ENCODE measurements around the gene ZDHHC3.

ZDHHC3 gene

GRCh38 chr3:44992555-44993470 lies 16.8 kb upstream of the ZDHHC3 start:
- DNase-seq, result peak; percentile 47
- WGBS, result 54% methylated on average over 5 of the region's 7 CpGs
- H2AFZ ChIP-seq (ENCODE audit: low read depth, low read length), result no peak overlapping the region
- H3K4me1 ChIP-seq (ENCODE audit: control insufficient read depth, insufficient read depth, low read depth, low read length), result peaks cover 14% of the 10 kb centered on the region
- H3K9ac ChIP-seq (ENCODE audit: low read length), result peak overlapping the region; percentile 62
- peak overlapping the region in 1 of 2 experiments; percentile 81 for H2BK12ac ChIP-seq (ENCODE audit: low read length in 2 of 2)
- H3K4ac ChIP-seq (ENCODE audit: low read depth in 1 of 2, low read length in 2 of 2), result peak overlapping the region in 1 of 2 experiments; percentile 67
- H3K9me3 ChIP-seq (ENCODE audit: control insufficient read depth, low read length), result no peaks in the 10 kb centered on the region
- H2AK5ac ChIP-seq (ENCODE audit: low read length, severe bottlenecking), result peak overlapping the region; percentile 85
- H3K4me2 ChIP-seq (ENCODE audit: low read length, poor library complexity, severe bottlenecking), result no peak overlapping the region
- no peak overlapping the region for H2BK15ac ChIP-seq (ENCODE audit: low read depth, poor library complexity, severe bottlenecking)
- H3K4me3 ChIP-seq (ENCODE audit: insufficient read depth in 1 of 2, low read depth in 1 of 2, low read length in 2 of 2), result no peak overlapping the region
- no peak overlapping the region for H2BK120ac ChIP-seq (ENCODE audit: low read depth, low read length)
- peak overlapping the region; percentile 51 for H3K27ac ChIP-seq (ENCODE audit: low read length, poor library complexity, severe bottlenecking)
- H3K36me3 ChIP-seq (ENCODE audit: control insufficient read depth in 1 of 2, insufficient read depth in 2 of 2, low read depth in 1 of 2, low read length in 2 of 2), result peaks cover 14 to 50% of the 10 kb centered on the region in 2 experiments
- no peak overlapping the region for H3K23ac ChIP-seq (ENCODE audit: low read length in 2 of 2)
- no peaks in the 10 kb centered on the region for H3K27me3 ChIP-seq (ENCODE audit: control insufficient read depth in 1 of 2, insufficient read depth in 1 of 2, low read length in 2 of 2)
- H2BK5ac ChIP-seq (ENCODE audit: low read depth, low read length, poor library complexity, severe bottlenecking), result no peak overlapping the region
- no peak overlapping the region for H3K14ac ChIP-seq (ENCODE audit: low read length in 2 of 2)
- H4K91ac ChIP-seq (ENCODE audit: low read length), result peak overlapping the region; percentile 3
- peak overlapping the region in 1 of 2 experiments; percentile 81 for H3K18ac ChIP-seq (ENCODE audit: low read depth in 1 of 2, low read length in 2 of 2)
- no peak overlapping the region for H4K8ac ChIP-seq (ENCODE audit: low read length)
- peaks cover 36% of the 10 kb centered on the region for H3K79me1 ChIP-seq (replicated peaks; ENCODE audit: low read length, poor library complexity, severe bottlenecking)

GRCh38 chr3:44991326-44991725 lies 15.4 kb upstream of the ZDHHC3 start:
- no peaks in the 10 kb centered on the region for H3K9me3 ChIP-seq (ENCODE audit: control insufficient read depth, low read length)
- no peak overlapping the region for H3K4me3 ChIP-seq (ENCODE audit: insufficient read depth in 1 of 2, low read depth in 1 of 2, low read length in 2 of 2)
- 100% methylated on average over 1 of the region's 1 CpG for WGBS
- no peak overlapping the region for H2AFZ ChIP-seq (ENCODE audit: low read depth, low read length)
- no peak for DNase-seq
- H4K91ac ChIP-seq (ENCODE audit: low read length), result no peak overlapping the region
- peaks cover 35% of the 10 kb centered on the region for H3K79me1 ChIP-seq (replicated peaks; ENCODE audit: low read length, poor library complexity, severe bottlenecking)
- no peak overlapping the region for H2BK120ac ChIP-seq (ENCODE audit: low read depth, low read length)
- no peak overlapping the region for H3K9ac ChIP-seq (ENCODE audit: low read length)
- H2BK5ac ChIP-seq (ENCODE audit: low read depth, low read length, poor library complexity, severe bottlenecking), result no peak overlapping the region
- no peak overlapping the region for H2BK15ac ChIP-seq (ENCODE audit: low read depth, poor library complexity, severe bottlenecking)
- no peak overlapping the region for H3K4ac ChIP-seq (ENCODE audit: low read depth in 1 of 2, low read length in 2 of 2)
- no peak overlapping the region for H3K23ac ChIP-seq (ENCODE audit: low read length in 2 of 2)
- no peak overlapping the region for H3K4me2 ChIP-seq (ENCODE audit: low read length, poor library complexity, severe bottlenecking)
- no peak overlapping the region for H3K18ac ChIP-seq (ENCODE audit: low read depth in 1 of 2, low read length in 2 of 2)
- H3K14ac ChIP-seq (ENCODE audit: low read length in 2 of 2), result no peak overlapping the region
- H3K36me3 ChIP-seq (ENCODE audit: control insufficient read depth in 1 of 2, insufficient read depth in 2 of 2, low read depth in 1 of 2, low read length in 2 of 2), result peaks cover 13 to 36% of the 10 kb centered on the region in 2 experiments
- no peak overlapping the region for H4K8ac ChIP-seq (ENCODE audit: low read length)
- H3K4me1 ChIP-seq (ENCODE audit: control insufficient read depth, insufficient read depth, low read depth, low read length), result peaks cover 14% of the 10 kb centered on the region
- no peak overlapping the region for H2AK5ac ChIP-seq (ENCODE audit: low read length, severe bottlenecking)
- no peak overlapping the region for H3K27ac ChIP-seq (ENCODE audit: low read length, poor library complexity, severe bottlenecking)
- no peaks in the 10 kb centered on the region for H3K27me3 ChIP-seq (ENCODE audit: control insufficient read depth in 1 of 2, insufficient read depth in 1 of 2, low read length in 2 of 2)
- H2BK12ac ChIP-seq (ENCODE audit: low read length in 2 of 2), result no peak overlapping the region

- no peak overlapping the region for H2BK15ac ChIP-seq (ENCODE audit: low read depth, poor library complexity, severe bottlenecking)
- H2AK5ac ChIP-seq (ENCODE audit: low read length, severe bottlenecking), result no peak overlapping the region
- no peaks in the 10 kb centered on the region for H3K9me3 ChIP-seq (ENCODE audit: control insufficient read depth, low read length)
- H3K18ac ChIP-seq (ENCODE audit: low read depth in 1 of 2, low read length in 2 of 2), result no peak overlapping the region
- 100% methylated on average over 1 of the region's 1 CpG for WGBS
- H3K27me3 ChIP-seq (ENCODE audit: control insufficient read depth in 1 of 2, insufficient read depth in 1 of 2, low read length in 2 of 2), result no peaks in the 10 kb centered on the region
- no peak for DNase-seq
- H2BK120ac ChIP-seq (ENCODE audit: low read depth, low read length), result no peak overlapping the region
- H3K4me2 ChIP-seq (ENCODE audit: low read length, poor library complexity, severe bottlenecking), result no peak overlapping the region
- H3K4me1 ChIP-seq (ENCODE audit: control insufficient read depth, insufficient read depth, low read depth, low read length), result peaks cover 7% of the 10 kb centered on the region
- no peak overlapping the region for H4K91ac ChIP-seq (ENCODE audit: low read length)
- no peak overlapping the region for H4K8ac ChIP-seq (ENCODE audit: low read length)
- no peak overlapping the region for H3K4me3 ChIP-seq (ENCODE audit: insufficient read depth in 1 of 2, low read depth in 1 of 2, low read length in 2 of 2)
- peaks cover 37% of the 10 kb centered on the region for H3K79me1 ChIP-seq (replicated peaks; ENCODE audit: low read length, poor library complexity, severe bottlenecking)
- H3K23ac ChIP-seq (ENCODE audit: low read length in 2 of 2), result no peak overlapping the region
- H3K9ac ChIP-seq (ENCODE audit: low read length), result peak overlapping the region; percentile 27
- no peak overlapping the region for H2AFZ ChIP-seq (ENCODE audit: low read depth, low read length)
- no peak overlapping the region for H2BK5ac ChIP-seq (ENCODE audit: low read depth, low read length, poor library complexity, severe bottlenecking)
- no peak overlapping the region for H3K4ac ChIP-seq (ENCODE audit: low read depth in 1 of 2, low read length in 2 of 2)
- H2BK12ac ChIP-seq (ENCODE audit: low read length in 2 of 2), result no peak overlapping the region
- peaks cover 18 to 36% of the 10 kb centered on the region in 2 experiments for H3K36me3 ChIP-seq (ENCODE audit: control insufficient read depth in 1 of 2, insufficient read depth in 2 of 2, low read depth in 1 of 2, low read length in 2 of 2)
- H3K14ac ChIP-seq (ENCODE audit: low read length in 2 of 2), result no peak overlapping the region
- no peak overlapping the region for H3K27ac ChIP-seq (ENCODE audit: low read length, poor library complexity, severe bottlenecking)
Observed at GRCh38 chr3:44989636-44990373, 13.8 kb upstream of the ZDHHC3 start.

GRCh38 chr3:44989141-44989540 lies 13.2 kb upstream of the ZDHHC3 start:
- H2BK15ac ChIP-seq (ENCODE audit: low read depth, poor library complexity, severe bottlenecking), result no peak overlapping the region
- H2AK5ac ChIP-seq (ENCODE audit: low read length, severe bottlenecking), result no peak overlapping the region
- H3K4me3 ChIP-seq (ENCODE audit: insufficient read depth in 1 of 2, low read depth in 1 of 2, low read length in 2 of 2), result no peak overlapping the region
- no peak overlapping the region for H4K91ac ChIP-seq (ENCODE audit: low read length)
- DNase-seq, result no peak
- no peak overlapping the region for H3K27ac ChIP-seq (ENCODE audit: low read length, poor library complexity, severe bottlenecking)
- no peak overlapping the region for H3K23ac ChIP-seq (ENCODE audit: low read length in 2 of 2)
- H3K36me3 ChIP-seq (ENCODE audit: control insufficient read depth in 1 of 2, insufficient read depth in 2 of 2, low read depth in 1 of 2, low read length in 2 of 2), result peaks cover 18 to 36% of the 10 kb centered on the region in 2 experiments
- no peak overlapping the region for H2BK12ac ChIP-seq (ENCODE audit: low read length in 2 of 2)
- no peak overlapping the region for H3K18ac ChIP-seq (ENCODE audit: low read depth in 1 of 2, low read length in 2 of 2)
- no peaks in the 10 kb centered on the region for H3K9me3 ChIP-seq (ENCODE audit: control insufficient read depth, low read length)
- no peak overlapping the region for H2AFZ ChIP-seq (ENCODE audit: low read depth, low read length)
- H2BK120ac ChIP-seq (ENCODE audit: low read depth, low read length), result no peak overlapping the region
- H4K8ac ChIP-seq (ENCODE audit: low read length), result no peak overlapping the region
- H2BK5ac ChIP-seq (ENCODE audit: low read depth, low read length, poor library complexity, severe bottlenecking), result no peak overlapping the region
- peaks cover 7% of the 10 kb centered on the region for H3K4me1 ChIP-seq (ENCODE audit: control insufficient read depth, insufficient read depth, low read depth, low read length)
- H3K27me3 ChIP-seq (ENCODE audit: control insufficient read depth in 1 of 2, insufficient read depth in 1 of 2, low read length in 2 of 2), result no peaks in the 10 kb centered on the region
- no peak overlapping the region for H3K4me2 ChIP-seq (ENCODE audit: low read length, poor library complexity, severe bottlenecking)
- H3K9ac ChIP-seq (ENCODE audit: low read length), result no peak overlapping the region
- 91% methylated on average over 8 of the region's 8 CpGs for WGBS
- no peak overlapping the region for H3K14ac ChIP-seq (ENCODE audit: low read length in 2 of 2)
- H3K4ac ChIP-seq (ENCODE audit: low read depth in 1 of 2, low read length in 2 of 2), result no peak overlapping the region
- peaks cover 39% of the 10 kb centered on the region for H3K79me1 ChIP-seq (replicated peaks; ENCODE audit: low read length, poor library complexity, severe bottlenecking)

Data from mesenchymal stem cell (in vitro differentiated cells and primary cell).